ENCODE results near the gene MPI.

MPI gene

GRCh38 chr15:74843891-74844299 is 45.9 kb upstream of the MPI start:
- no peak for DNase-seq (ENCODE audit: low read depth)
- no peak overlapping the region; the same call in 1 of the 2 replicates for H3K4me3 ChIP-seq (ENCODE audit: control insufficient read depth, low read depth, low read length)
- no peak for TF ChIP-seq CTCF (IDR thresholded peaks at IDR 0.05; ENCODE audit: control insufficient read depth, insufficient read depth, low read depth, low read length, missing control alignments)

GRCh38 chr15:74844319-74845207 is 45.3 kb upstream of the MPI start:
- TF ChIP-seq CTCF (IDR thresholded peaks at IDR 0.05; ENCODE audit: control insufficient read depth, insufficient read depth, low read depth, low read length, missing control alignments), result no peak
- DNase-seq (ENCODE audit: low read depth), result no peak
- no peak overlapping the region for H3K4me3 ChIP-seq (ENCODE audit: control insufficient read depth, low read depth, low read length)

GRCh38 chr15:74845208-74845568 is 44.7 kb upstream of the MPI start:
- no peak for TF ChIP-seq CTCF (IDR thresholded peaks at IDR 0.05; ENCODE audit: control insufficient read depth, insufficient read depth, low read depth, low read length, missing control alignments)
- no peak for DNase-seq (ENCODE audit: low read depth)
- no peak overlapping the region for H3K4me3 ChIP-seq (ENCODE audit: control insufficient read depth, low read depth, low read length)

- TF ChIP-seq CTCF (IDR thresholded peaks at IDR 0.05; ENCODE audit: control insufficient read depth, insufficient read depth, low read depth, low read length, missing control alignments), result no peak
- no peak overlapping the region for H3K4me3 ChIP-seq (ENCODE audit: control insufficient read depth, low read depth, low read length)
- no peak for DNase-seq (ENCODE audit: low read depth)
Observed at GRCh38 chr15:74845581-74845980, 44.3 kb upstream of the MPI start.

GRCh38 chr15:74847432-74847831 is 42.4 kb upstream of the MPI start:
- TF ChIP-seq CTCF (IDR thresholded peaks at IDR 0.05; ENCODE audit: control insufficient read depth, insufficient read depth, low read depth, low read length, missing control alignments), result no peak
- H3K4me3 ChIP-seq (ENCODE audit: control insufficient read depth, low read depth, low read length), result no peak overlapping the region
- DNase-seq (ENCODE audit: low read depth), result no peak

- H3K4me3 ChIP-seq (ENCODE audit: control insufficient read depth, low read depth, low read length), result no peak overlapping the region
- no peak for TF ChIP-seq CTCF (IDR thresholded peaks at IDR 0.05; ENCODE audit: control insufficient read depth, insufficient read depth, low read depth, low read length, missing control alignments)
- DNase-seq (ENCODE audit: low read depth), result no peak
Observed at GRCh38 chr15:74850393-74850792, 39.4 kb upstream of the MPI start.
